Measurements from ENCODE around the gene RNF224.

The RNF224 gene

DNA sequence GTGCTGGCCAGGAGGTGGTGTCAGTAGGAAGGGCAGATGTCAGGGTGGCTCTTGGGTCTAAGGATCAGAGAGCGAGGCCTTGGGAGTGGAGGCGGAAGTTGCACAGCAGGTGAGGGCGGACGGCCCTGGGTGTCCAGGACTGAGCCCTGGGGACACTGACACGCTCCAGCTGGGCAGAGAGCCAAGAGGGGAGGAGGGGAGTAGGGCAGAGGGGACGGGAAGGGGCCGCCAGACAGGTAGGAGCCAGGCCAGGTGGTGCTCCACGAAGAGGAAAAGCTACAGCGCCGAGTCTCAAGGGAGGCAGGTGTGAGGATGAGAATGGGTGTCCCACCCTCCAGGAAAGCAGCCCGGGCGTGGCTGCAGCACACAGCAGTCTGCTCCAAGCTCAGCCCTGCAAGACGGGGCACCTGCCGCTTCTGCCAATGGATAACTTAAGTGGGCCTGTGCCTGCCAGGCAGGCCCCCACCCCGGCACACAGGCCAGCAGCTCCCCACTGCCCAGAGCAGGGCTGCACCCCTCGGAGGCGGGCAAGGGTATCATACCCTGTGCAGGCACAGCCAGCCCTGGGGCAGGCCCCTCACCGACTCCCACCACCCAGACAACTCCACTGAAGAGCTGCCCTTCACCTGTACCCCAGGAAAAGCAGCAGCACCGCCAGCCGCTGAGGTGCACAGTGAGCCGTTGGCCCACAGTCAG lies 31.6 kb upstream of the RNF224 start:
- no peak overlapping the region for H3K4me3 ChIP-seq (ENCODE audit: control insufficient read depth, low read depth, low read length)
- TF ChIP-seq, protein P1, sequence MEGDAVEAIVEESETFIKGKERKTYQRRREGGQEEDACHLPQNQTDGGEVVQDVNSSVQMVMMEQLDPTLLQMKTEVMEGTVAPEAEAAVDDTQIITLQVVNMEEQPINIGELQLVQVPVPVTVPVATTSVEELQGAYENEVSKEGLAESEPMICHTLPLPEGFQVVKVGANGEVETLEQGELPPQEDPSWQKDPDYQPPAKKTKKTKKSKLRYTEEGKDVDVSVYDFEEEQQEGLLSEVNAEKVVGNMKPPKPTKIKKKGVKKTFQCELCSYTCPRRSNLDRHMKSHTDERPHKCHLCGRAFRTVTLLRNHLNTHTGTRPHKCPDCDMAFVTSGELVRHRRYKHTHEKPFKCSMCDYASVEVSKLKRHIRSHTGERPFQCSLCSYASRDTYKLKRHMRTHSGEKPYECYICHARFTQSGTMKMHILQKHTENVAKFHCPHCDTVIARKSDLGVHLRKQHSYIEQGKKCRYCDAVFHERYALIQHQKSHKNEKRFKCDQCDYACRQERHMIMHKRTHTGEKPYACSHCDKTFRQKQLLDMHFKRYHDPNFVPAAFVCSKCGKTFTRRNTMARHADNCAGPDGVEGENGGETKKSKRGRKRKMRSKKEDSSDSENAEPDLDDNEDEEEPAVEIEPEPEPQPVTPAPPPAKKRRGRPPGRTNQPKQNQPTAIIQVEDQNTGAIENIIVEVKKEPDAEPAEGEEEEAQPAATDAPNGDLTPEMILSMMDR (conservative IDR thresholded peaks at IDR 0.05; ENCODE audit: control insufficient read depth, insufficient read depth, low read depth, low read length), result no peak
- no peak for DNase-seq (ENCODE audit: low read depth)

DNA sequence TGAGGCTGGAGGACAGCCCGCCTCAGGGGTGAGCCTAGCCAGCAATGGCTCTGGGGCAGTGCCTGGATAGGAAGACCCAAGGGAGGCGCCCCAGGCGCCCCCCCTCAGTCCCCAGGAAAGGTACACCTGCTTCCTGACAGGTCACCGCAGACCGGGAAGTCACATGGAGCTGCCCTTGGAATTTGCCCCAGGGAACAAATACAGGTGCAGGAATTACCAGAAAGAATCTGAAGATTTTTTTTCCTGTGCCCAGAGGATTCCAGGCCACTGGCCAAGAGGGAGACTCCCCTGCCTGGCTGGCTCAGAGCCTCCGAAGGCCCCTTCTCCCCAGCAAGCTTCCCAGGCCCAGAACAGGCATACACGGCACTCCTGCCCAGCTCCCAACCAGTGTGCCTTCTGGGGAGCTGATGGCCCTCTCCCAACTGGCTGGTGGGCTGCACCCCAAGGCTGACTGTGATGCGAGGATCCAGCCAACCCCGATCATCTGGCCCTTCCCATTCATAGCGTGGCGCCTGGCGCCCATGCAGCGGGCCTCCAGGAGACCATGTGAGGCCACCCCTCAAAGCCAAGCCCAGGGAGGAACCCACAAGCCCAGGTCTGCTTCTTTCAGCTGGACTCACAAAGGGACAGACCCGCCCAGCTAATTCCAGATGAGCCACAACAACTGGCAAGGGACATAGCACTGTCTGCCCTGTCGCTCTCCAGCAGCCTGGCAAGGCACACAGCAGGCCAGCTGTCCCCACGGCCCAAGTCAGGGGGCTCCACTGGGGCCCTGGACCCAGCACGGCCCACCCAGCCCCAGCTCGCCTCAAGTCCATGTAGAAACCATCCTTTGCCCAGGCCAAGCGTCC lies 29.0 kb upstream of the RNF224 start:
- TF ChIP-seq, protein P1 (conservative IDR thresholded peaks at IDR 0.05; ENCODE audit: control insufficient read depth, insufficient read depth, low read depth, low read length), result no peak
- H3K4me3 ChIP-seq (ENCODE audit: control insufficient read depth, low read depth, low read length), result no peak overlapping the region
- no peak for DNase-seq (ENCODE audit: low read depth)

DNA sequence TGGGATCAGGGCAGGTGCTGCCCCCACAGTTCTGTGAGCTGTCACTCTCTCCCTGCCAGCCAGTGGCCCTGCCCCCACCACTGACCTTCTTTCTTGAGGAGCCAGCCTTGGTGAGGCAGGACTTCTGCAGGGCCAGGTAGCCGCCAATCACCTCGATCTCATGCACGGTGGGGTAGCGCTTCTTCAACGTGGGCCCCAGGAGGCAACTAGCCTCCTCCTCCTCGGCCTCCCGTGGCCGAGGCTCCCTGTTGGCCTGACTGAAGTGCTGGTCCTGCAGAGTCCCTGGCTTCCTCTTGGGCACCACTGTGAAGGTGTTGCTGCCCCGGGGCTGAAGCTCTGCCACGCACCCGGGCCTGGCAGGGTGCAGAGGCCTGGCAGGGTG lies 28.4 kb upstream of the RNF224 start:
- DNase-seq (ENCODE audit: low read depth), result no peak
- peak overlapping the region; percentile 42 for H3K4me3 ChIP-seq (ENCODE audit: control insufficient read depth, low read depth, low read length)
- TF ChIP-seq, protein P1 (conservative IDR thresholded peaks at IDR 0.05; ENCODE audit: control insufficient read depth, insufficient read depth, low read depth, low read length), result no peak

DNA sequence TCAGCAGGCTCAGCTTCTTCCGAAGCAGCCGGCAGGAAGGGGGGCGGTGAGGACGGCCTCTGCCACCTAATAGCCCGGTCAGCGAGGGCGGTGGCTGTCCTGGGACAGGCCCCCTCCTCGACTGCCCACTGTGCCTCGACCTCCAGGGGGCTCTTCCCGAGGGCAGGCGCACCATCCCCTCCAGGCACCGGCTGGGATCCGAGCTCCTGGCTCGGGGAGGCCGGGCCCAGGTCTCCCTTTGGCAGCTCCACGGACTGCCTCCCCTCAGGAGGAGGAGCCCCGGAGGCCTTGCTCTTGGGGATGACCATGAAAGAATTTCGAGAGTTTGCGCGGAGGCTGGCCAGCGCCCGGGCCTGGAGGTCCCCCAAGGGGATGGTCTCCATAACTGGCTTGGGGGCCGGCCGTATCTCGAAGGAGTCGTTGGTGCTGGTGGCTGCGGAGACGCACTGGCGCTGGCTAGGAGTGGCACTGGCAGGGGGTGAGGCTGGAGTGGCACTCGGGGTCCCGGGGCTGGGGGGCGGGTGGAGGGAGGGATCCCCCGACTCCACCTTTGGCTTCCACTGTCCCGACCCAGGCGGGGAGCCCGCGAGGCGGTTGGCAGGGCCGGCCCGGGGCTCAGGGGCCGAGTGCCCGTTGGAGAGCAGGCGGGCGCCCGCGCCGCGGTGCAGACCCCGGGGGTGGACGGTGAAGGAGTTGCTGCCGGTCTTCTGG lies 27.7 kb upstream of the RNF224 start:
- TF ChIP-seq, protein P1 (conservative IDR thresholded peaks at IDR 0.05; ENCODE audit: control insufficient read depth, insufficient read depth, low read depth, low read length), result no peak
- DNase-seq (ENCODE audit: low read depth), result no peak
- peak overlapping the region; percentile 42 for H3K4me3 ChIP-seq (ENCODE audit: control insufficient read depth, low read depth, low read length)

DNA sequence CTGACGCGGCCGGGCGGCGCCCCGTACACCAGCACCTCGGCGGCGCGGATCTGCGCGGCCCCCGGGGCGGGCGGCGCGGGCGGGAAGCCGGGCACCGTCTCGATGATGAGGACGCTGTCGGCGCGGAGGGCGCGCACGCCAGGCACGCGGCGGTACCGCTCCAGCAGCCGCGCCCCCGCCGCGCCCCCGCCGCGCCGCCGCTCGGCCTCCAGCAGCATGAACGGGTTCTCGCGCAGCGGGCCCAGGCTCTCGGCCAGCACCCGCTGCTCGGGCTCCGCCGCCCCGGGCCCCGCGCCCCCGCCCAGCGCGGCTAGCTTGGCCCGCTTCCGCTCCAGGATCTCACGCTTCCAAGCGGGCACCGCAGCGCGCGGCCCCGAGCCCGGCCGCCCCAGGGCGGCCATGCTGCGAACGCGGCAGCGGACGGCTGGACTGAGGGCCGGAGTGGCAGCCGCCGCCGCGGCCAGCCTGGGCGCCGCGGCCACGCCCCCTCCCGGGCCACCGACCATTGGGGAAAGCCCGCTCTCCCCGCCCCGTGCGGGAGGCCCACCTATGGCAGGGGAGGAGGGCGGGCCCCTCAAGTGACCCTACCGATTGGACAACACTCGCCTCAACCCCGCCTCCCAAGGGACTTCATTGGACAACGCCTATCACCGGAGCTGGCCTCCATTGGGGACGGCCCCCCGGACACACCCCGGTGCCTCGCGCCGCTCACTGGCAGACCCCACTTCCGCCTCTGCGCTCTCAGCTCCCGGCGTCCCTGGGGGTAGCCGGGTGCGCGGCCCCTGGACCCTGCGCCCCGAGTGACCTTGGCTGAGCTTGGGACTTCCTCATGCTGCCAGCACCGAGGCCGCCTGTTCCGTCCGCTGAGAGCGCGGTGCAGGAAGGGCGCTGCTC lies 26.7 kb upstream of the RNF224 start, which contains the start of gene TPRN:
TPRN (minus strand) TSS at position 431 of the 894 bp plus-strand sequence; CDS start at position 401, 30 bp downstream.
- peak; percentile 99 for DNase-seq (ENCODE audit: low read depth)

More for the DNA sequence above, 26.7 kb upstream of the RNF224 start, which contains the start of gene TPRN:
- H3K4me3 ChIP-seq (ENCODE audit: control insufficient read depth, low read depth, low read length), result peak within 1 kb of the TSS; percentile 63
- TF ChIP-seq, protein P1 (conservative IDR thresholded peaks at IDR 0.05; ENCODE audit: control insufficient read depth, insufficient read depth, low read depth, low read length), result no peak

All from fibroblast of mammary gland (primary cell).